CD4-positive, alpha-beta T cell (primary cell): Measurements from ENCODE around the gene MGAT5. TPM values are rescaled to one million over a fixed set of nuclear protein-coding genes. Genes with fewer than 3 reads are reported as not detected.

Experiments
- ATAC-seq: fragments of 200-7000 bp; cut with Tn5 transposase; one replicate; pipeline ENCODE4 v1.10.0; 2022; ENCODE audit warnings: mild to moderate bottlenecking; ENCODE audit not compliant: poor library complexity
- CTCF ChIA-PET: fragments of 350-600 bp; sonication (Branson Sonifier 250); formaldehyde crosslinking; loops from one replicate; lab custom pipeline; 2021; ENCODE audit warnings: antibody characterized with exemption, inconsistent platforms; lab: Charles Lee
- POLR2A ChIA-PET: fragments of 350-600 bp; sonication (Branson Sonifier 250); formaldehyde crosslinking; loops from one replicate; lab custom pipeline; 2021; ENCODE audit warnings: antibody characterized with exemption, inconsistent platforms; lab: Charles Lee
- DNase-seq, 14 experiments: peaks; one replicate each; pipeline ENCODE4 v3.0.0-alpha.2; 2013 to 2020; ENCODE audit warnings: mixed read lengths in 2 of 14
- H3K27ac ChIP-seq, 2 donors: one replicate each; pipeline versions ENCODE4 v1.5.1 to v1.7.0; 2013; ENCODE audit warnings: low read length in 2 of 2, low read depth in 1 of 2, mild to moderate bottlenecking in 1 of 2
- H3K27me3 ChIP-seq, 2 experiments: 1 replicate in 1 of 2; 2 replicates in 1 of 2; pipeline versions ENCODE4 v1.6.1 to v1.7.0; 2013; ENCODE audit warnings: low read length in 2 of 2, control low read depth in 1 of 2, mild to moderate bottlenecking in 1 of 2, moderate library complexity in 1 of 2; ENCODE audit not compliant: insufficient read depth in 2 of 2, control insufficient read depth in 1 of 2
- H3K36me3 ChIP-seq: one replicate; pipeline ENCODE4 v1.6.1; 2013; ENCODE audit warnings: low read length, control low read depth; ENCODE audit not compliant: insufficient read depth
- H3K4me1 ChIP-seq: one replicate; pipeline ENCODE4 v1.6.1; 2013; ENCODE audit warnings: low read length, control low read depth; ENCODE audit not compliant: insufficient read depth
- H3K4me3 ChIP-seq: one replicate; pipeline ENCODE4 v1.5.1; 2013; ENCODE audit warnings: mild to moderate bottlenecking, low read length, moderate library complexity
- H3K9me3 ChIP-seq, 2 experiments: 1 replicate in 1 of 2; 2 replicates in 1 of 2; pipeline versions ENCODE4 v1.6.1 to v1.7.0; 2013; ENCODE audit warnings: low read length in 2 of 2, mild to moderate bottlenecking in 2 of 2, control low read depth in 1 of 2, moderate library complexity in 1 of 2; ENCODE audit not compliant: control insufficient read depth in 1 of 2, insufficient read depth in 1 of 2
- H3K27ac Mint-ChIP-seq: one replicate; pipeline ENCODE4 v1.8.0; 2020; ENCODE audit warnings: mixed read lengths
- H3K27me3 Mint-ChIP-seq: one replicate; pipeline ENCODE4 v1.8.0; 2021; ENCODE audit warnings: mixed read lengths
- H3K36me3 Mint-ChIP-seq: one replicate; pipeline ENCODE4 v1.8.0; 2021; ENCODE audit warnings: low read depth, mixed read lengths
- H3K4me1 Mint-ChIP-seq: one replicate; pipeline ENCODE4 v1.8.0; 2021; ENCODE audit warnings: low read depth, mixed read lengths
- H3K4me3 Mint-ChIP-seq: one replicate; pipeline ENCODE4 v1.8.0; 2020; ENCODE audit warnings: mild to moderate bottlenecking, mixed read lengths
- H3K9me3 Mint-ChIP-seq: one replicate; pipeline ENCODE4 v1.8.0; 2020; ENCODE audit warnings: mixed read lengths
- CTCF ChIP-seq: fragments of 200-600 bp; IDR thresholded peaks from one replicate; pipeline ENCODE4 v1.8.0; 2022; ENCODE audit warnings: antibody characterized with exemption, mild to moderate bottlenecking
- intact Hi-C, 2 experiments: fragments of 100-400 bp; cut with DNase I in 1 of 2; cut with micrococcal nuclease in 1 of 2; formaldehyde crosslinking; loops; one replicate each; pipeline versions ENCODE4 v1.15.1 to v1.9.0; 2023 to 2025; cut with DNase I, micrococcal nuclease
- total RNA-seq, 174 experiments: library from RNA in 2 of 174; stranded (reverse) in 2 of 174; gene quantifications; one replicate each; pipeline ENCODE4 v1.2.3 and lab custom pipeline; 2021 to 2026

MGAT5 gene
- total RNA-seq, 2 experiments from 2014 or later, result 77.5 to 77.8 TPM

- Mint-ChIP-seq H3K4me1 (no peaks in the 10 kb centered on the region), H3K27ac (no peak overlapping the region), H3K27me3 (no peaks in the 10 kb centered on the region), H3K36me3 (peaks cover 54% of the 10 kb centered on the region), H3K9me3 (no peaks in the 10 kb centered on the region), H3K4me3 (no peak overlapping the region)
- intact Hi-C loops, result loop anchor here (2.0 to 10.0 kb wide), 5 partner anchors 245 to 563 kb away; no protein-coding TSS in a partner anchor
- Histone ChIP-seq H3K4me3 (no peak overlapping the region), H3K27ac (no peak overlapping the region), H3K4me1 (no peaks in the 10 kb centered on the region), H3K27me3 (no peaks in the 10 kb centered on the region), H3K9me3 (no peaks in the 10 kb centered on the region), H3K36me3 (peaks cover 62% of the 10 kb centered on the region)
- ATAC-seq, result no peak
- POLR2A ChIA-PET, result no interaction called here
- CTCF ChIA-PET, result interaction anchor here (1.1 to 1.8 kb wide), 3 partner anchors 32 to 331 kb away, joined by 3 to 4 read pairs (median 3); no protein-coding TSS in a partner anchor
- no peak for DNase-seq
- no peak for TF ChIP-seq CTCF
Observed at GRCh38 chr2:134449751-134450513, 196.1 kb downstream of the MGAT5 start.

GRCh38 chr2:134451347-134451630, 197.4 kb downstream of the MGAT5 start:
- TF ChIP-seq CTCF, result no peak
- no peak for ATAC-seq
- H3K36me3 Mint-ChIP-seq, result peaks cover 50% of the 10 kb centered on the region
- H3K4me1 Mint-ChIP-seq, result no peaks in the 10 kb centered on the region
- no peak overlapping the region for H3K4me3 Mint-ChIP-seq
- peak overlapping the region; percentile 33 for H3K27ac Mint-ChIP-seq
- H3K9me3 Mint-ChIP-seq, result no peaks in the 10 kb centered on the region
- peaks cover 53% of the 10 kb centered on the region for H3K36me3 ChIP-seq
- no peaks in the 10 kb centered on the region for H3K27me3 ChIP-seq
- no peak overlapping the region for H3K4me3 ChIP-seq
- H3K9me3 ChIP-seq, result no peaks in the 10 kb centered on the region
- intact Hi-C loops, result loop anchor here (2.0 to 10.0 kb wide), 5 partner anchors 244 to 564 kb away; no protein-coding TSS in a partner anchor
- DNase-seq, result no peak
- CTCF ChIA-PET, result interaction anchor here (0.6 to 1.8 kb wide), 7 partner anchors 11 to 449 kb away, joined by 3 to 4 read pairs (median 3); no protein-coding TSS in a partner anchor
- H3K27me3 Mint-ChIP-seq, result no peaks in the 10 kb centered on the region
- H3K4me1 ChIP-seq, result no peaks in the 10 kb centered on the region
- H3K27ac ChIP-seq, result no peak overlapping the region
- POLR2A ChIA-PET, result no interaction called here

GRCh38 chr2:134452042-134452733, 198.3 kb downstream of the MGAT5 start:
- TF ChIP-seq CTCF, result no peak
- no peak overlapping the region for H3K27ac Mint-ChIP-seq
- intact Hi-C loops, result loop anchor here (5.0 to 10.0 kb wide), 2 partner anchors 243 to 445 kb away; no protein-coding TSS in a partner anchor
- H3K4me3 Mint-ChIP-seq, result no peak overlapping the region
- ChIA-PET POLR2A (interaction anchor here (0.7 kb wide), 1 partner anchor 607 kb away, joined by 3 read pairs; no protein-coding TSS in a partner anchor), CTCF (interaction anchor here (1.1 to 1.8 kb wide), 3 partner anchors 281 to 448 kb away, joined by 3 to 4 read pairs (median 4); no protein-coding TSS in a partner anchor)
- no peaks in the 10 kb centered on the region for H3K27me3 Mint-ChIP-seq
- peaks cover 41% of the 10 kb centered on the region for H3K36me3 Mint-ChIP-seq
- H3K4me1 ChIP-seq, result no peaks in the 10 kb centered on the region
- DNase-seq (no peak), ATAC-seq (no peak)
- no peaks in the 10 kb centered on the region for H3K9me3 Mint-ChIP-seq
- no peak overlapping the region for H3K27ac ChIP-seq
- H3K36me3 ChIP-seq, result peaks cover 44% of the 10 kb centered on the region
- no peaks in the 10 kb centered on the region for H3K9me3 ChIP-seq
- no peak overlapping the region for H3K4me3 ChIP-seq
- H3K27me3 ChIP-seq, result no peaks in the 10 kb centered on the region
- H3K4me1 Mint-ChIP-seq, result no peaks in the 10 kb centered on the region
